GM21367 (cell line): ENCODE data around the gene EGR4.

Experiments
- ATAC-seq: cut with Tn5 transposase; IDR thresholded peaks from one replicate; pipeline ENCODE4 v1.9.1; 2021; ENCODE audit not compliant: unreplicated experiment

The EGR4 gene

DNA sequence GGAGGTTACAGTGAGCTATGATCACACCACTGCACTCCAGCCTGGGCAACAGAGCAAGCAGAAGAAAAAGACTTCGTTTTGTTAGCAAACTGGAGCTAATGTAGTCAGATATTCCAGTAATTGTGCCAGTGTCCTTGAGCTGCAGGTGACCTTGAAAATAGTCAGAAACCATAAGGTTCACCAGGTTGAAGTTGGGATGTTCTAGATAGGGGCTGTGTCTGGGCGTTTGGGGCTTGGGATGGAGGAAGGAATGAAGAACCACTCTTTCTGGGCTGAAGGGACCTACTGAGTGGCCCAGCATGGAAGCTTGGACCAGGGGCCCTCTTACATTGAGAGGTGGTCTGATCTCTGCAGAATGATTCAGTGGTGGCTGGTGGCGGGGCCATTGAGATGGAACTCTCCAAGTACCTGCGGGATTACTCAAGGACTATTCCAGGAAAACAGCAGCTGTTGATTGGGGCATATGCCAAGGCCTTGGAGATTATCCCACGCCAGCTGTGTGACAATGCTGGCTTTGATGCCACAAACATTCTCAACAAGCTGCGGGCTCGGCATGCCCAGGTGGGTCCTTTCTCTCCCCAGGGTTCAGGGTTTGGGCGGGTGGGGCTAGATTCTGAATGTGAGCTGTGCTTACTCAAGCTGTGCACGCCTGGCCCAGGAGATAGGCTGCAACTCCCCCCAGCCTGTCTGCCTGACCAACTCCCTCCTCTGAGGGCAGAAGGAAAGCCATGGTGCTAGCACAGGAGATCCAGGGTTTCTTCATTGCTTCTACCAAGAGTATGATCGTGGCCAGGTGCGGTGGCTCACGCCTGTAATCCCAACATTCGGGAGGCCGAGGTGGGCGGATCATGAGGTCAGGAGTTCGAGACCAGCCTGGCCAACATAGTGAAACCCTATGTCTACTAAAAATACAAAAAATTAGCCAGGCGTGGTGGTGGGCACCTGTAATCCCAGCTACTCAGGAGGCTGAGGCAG lies 42.2 kb downstream of the EGR4 start:
- no peak for ATAC-seq

DNA sequence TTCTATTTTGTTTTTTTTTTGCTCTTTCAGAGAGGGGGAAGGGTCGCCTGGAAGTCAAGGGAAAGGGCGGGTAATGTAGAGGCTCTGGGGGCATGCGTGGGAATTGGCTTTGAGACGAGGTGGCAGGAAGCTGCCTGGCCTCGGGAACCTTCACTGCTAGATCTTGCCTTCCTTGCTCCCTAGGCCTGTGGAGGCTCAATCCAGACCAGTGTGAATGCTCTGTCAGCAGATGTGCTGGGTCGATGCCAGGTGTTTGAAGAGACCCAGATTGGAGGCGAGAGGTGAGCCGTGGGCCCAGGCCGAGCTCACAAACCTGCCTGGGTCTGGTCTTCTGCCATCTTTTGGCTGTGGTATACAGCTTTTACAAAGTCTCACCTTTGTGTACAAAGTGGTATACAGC lies 43.7 kb downstream of the EGR4 start:
- ATAC-seq: no peak

DNA sequence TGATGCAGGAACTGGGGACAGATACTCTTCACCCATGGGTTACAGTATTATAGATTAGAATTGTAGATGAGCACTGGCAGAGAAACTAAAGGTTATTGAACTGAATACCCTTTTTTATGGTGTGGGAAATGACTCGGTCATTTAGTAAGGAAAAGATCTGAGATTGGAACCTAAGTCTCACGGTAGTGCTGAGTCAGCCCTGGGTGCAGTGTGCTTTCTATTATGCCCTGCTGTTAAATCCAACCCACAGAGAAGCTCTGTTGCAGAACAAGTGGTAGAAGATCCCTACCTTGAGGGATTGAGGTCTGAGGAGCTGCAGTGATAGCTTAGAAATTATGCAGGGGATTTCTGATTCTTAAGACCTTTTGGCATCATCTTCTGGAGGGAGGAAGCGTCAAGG lies 46.5 kb downstream of the EGR4 start:
- no peak for ATAC-seq

DNA sequence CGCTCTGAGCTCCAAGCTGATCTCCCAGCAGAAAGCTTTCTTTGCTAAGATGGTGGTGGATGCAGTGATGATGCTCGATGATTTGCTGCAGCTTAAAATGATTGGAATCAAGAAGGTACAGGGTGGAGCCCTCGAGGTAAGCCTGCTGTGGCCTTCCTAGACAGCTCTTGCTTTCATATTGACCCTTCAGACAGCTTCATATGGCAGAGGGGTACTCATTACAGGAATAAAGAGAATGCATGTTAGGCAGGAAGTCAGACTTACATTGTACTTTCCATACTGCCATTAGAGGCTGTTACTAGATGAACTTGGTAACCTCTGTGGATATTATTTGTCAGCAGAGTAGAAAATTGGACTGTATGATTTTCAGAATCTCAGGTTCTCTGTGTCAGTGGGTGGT lies 48.8 kb downstream of the EGR4 start:
- no peak for ATAC-seq

DNA sequence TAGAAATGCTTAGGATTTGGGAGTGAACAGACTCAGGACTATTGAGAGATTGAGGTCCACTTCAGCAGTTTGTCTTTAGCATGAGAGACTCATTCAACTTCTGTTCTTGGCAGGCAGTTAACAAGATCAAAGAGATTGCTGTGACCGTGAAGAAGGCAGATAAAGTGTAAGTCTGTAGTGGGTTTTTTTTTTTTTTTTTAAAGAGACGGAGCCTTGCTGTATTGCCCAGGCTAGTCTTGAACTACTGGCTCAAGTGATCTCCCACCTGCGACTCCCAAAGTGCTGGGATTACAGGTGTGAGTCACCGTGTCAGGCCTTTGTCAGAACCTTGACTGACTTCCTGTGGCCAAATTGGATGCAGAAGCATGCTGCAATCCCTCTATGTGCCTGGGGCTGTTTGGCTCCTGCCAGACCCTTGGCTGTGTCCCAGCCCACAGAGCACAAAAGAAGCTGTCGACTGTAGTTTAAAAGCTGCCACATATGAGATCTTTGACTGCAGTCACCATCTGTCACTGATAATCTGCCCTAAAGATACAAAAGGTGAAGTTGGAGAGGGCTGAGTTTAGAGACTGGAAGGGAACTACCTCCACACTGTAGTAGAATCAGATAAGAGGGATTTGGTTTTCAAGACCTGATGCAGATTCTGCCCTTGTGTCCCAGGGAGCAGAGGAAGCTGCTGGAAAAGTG lies 49.3 kb downstream of the EGR4 start:
- ATAC-seq: no peak
